GM21360 (cell line): ENCODE data around the gene CBR1.

Experiments used
- ATAC-seq: cut with Tn5 transposase; IDR thresholded peaks from one replicate; pipeline ENCODE4 v1.9.1; 2021; ENCODE audit warnings: mild to moderate bottlenecking, moderate library complexity; ENCODE audit not compliant: unreplicated experiment

Gene CBR1

DNA sequence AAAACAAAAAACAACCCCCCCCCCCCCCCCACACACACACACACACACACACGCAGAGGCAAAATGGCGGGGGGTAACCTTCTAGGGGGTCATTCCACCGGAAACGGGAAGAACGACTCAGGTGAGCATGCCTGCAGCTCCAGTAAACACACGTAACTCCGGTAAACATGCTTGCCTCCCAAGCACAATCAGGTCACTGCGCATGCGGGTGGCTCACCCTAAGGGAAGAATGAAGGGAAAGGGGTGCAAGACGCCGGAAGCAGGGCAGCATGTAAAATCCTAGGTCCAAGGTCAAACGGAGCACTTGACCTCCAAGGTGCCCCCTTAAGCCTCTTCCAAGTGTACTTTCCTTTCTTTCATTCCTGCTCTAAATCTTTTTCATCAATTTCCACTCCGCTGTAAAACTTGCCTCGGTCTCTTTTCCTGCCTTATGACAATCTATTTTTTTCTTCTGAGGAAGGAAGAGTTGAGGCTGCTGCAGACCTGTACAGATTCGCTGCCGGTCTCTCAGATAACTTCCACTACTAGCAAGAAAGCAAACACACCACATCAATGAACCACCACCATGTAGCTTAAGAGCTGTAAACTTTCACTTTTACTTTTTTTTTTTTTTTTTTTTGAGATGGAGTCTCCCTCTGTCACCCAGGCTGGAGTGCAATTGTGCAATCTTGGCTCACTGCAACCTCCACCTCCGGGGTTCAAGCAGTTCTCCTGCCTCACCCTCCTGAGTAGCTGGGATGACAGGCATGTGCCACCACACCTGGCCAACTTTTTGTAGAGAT, 44.0 kb downstream of the CBR1 start:
- no peak for ATAC-seq

DNA sequence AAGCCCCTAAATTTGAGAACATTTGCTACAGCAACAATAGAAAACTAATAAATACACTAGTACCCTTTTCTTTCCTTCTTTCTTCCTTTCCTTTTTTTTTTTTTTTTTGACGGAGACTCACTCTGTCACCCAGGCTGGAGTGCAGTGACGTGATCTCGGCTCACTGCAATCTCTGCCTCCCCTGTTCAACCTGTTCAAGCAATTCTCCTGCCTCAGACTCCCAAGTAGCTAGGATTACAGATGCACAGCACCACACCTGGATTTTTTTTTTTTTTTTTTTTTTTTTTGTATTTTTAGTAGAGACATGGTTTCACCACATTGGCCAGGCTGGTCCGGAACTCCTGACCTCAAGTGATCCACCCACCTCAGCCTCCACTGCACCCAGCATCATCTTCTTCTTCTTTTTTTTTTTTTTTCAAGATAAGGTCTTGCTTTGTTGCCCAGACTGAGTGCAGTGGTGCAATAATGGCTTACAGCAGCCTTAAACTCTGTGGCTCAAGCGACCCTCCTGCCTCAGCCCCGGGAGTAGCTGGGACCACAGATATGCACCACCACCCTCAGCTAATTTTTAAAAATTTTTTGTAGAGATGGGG, 45.4 kb downstream of the CBR1 start:
- ATAC-seq, result no peak

DNA sequence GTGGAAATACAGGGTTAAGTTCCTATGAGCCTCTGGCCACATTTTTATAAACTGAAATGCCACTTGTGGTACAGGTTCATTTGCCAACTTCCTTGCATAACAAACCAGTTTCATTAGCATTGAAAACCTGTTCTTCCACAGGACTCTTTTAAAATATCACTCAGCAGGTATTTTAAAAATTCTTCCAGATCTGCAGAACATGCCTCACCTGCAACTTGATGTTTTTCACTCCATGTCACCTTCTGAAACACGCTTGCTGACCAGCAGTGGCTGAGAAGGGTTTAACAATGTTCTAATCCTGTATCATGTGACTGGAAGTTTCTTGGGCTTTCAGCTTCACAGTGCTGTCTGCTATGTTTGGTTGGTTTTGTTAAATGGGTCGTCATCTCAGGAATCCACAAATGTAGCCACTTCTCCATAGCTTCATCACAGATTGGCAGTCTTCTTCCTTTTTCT, 47.5 kb downstream of the CBR1 start:
- no peak for ATAC-seq

DNA sequence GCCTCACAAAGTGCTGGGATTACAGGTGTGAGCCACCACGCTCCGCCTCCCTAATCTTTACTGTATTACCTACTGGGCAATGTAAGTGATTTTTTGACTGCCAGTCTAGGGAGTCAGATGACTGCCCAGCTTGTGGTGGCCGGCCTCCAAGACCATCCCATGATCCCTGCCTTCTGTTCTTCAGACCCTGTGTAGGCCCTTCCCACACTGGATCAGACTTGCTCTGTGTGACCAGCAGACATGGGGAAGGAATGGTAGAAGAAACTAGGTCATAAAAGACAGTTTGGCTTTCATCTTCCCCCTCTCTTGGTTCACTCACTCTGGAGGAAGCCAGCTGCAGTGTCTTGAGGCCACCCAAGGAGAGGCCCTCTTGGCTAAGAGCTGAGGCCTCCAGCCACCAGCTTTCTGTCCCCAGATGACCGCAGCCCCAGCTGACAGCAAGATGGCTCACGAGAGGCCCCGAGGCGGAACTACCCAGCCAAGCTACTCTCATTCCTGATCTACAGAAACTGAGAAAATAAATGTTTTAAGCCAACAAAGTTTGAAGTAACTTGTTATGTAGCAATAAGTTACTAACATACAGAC, 50.6 kb downstream of the CBR1 start:
- ATAC-seq, result no peak
